ENCODE data around the gene PKN1. TPM values are rescaled to one million over a fixed set of nuclear protein-coding genes. Genes with fewer than 3 reads are reported as not detected.

Gene PKN1
- total and polyA plus RNA-seq, 2 of the 13 experiments (the other 11 are each of a cell fraction or from before 2014, with no cell fraction given) = 45.7 to 54.5 TPM

GRCh38 chr19:14505488-14506239 is 72.6 kb downstream of the PKN1 start (continued):
- no peak for TF ChIP-seq EZH2 (conservative IDR thresholded peaks at IDR 0.05; ENCODE audit: low read depth, low read length)
- TF ChIP-seq ZNF205 (CRISPR knock-in tag; IDR thresholded peaks at IDR 0.05) = no peak
- TF ChIP-seq ZNF501 (CRISPR knock-in tag; IDR thresholded peaks at IDR 0.05) = peak; percentile 49; the same call in 1 of the 2 replicates
- TF ChIP-seq HDAC1 (CRISPR knock-in tag; IDR thresholded peaks at IDR 0.05) = peak; percentile 38; the same call in 1 of the 2 replicates
- TF ChIP-seq, protein P1, sequence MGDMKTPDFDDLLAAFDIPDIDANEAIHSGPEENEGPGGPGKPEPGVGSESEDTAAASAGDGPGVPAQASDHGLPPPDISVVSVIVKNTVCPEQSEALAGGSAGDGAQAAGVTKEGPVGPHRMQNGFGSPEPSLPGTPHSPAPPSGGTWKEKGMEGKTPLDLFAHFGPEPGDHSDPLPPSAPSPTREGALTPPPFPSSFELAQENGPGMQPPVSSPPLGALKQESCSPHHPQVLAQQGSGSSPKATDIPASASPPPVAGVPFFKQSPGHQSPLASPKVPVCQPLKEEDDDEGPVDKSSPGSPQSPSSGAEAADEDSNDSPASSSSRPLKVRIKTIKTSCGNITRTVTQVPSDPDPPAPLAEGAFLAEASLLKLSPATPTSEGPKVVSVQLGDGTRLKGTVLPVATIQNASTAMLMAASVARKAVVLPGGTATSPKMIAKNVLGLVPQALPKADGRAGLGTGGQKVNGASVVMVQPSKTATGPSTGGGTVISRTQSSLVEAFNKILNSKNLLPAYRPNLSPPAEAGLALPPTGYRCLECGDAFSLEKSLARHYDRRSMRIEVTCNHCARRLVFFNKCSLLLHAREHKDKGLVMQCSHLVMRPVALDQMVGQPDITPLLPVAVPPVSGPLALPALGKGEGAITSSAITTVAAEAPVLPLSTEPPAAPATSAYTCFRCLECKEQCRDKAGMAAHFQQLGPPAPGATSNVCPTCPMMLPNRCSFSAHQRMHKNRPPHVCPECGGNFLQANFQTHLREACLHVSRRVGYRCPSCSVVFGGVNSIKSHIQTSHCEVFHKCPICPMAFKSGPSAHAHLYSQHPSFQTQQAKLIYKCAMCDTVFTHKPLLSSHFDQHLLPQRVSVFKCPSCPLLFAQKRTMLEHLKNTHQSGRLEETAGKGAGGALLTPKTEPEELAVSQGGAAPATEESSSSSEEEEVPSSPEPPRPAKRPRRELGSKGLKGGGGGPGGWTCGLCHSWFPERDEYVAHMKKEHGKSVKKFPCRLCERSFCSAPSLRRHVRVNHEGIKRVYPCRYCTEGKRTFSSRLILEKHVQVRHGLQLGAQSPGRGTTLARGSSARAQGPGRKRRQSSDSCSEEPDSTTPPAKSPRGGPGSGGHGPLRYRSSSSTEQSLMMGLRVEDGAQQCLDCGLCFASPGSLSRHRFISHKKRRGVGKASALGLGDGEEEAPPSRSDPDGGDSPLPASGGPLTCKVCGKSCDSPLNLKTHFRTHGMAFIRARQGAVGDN (CRISPR knock-in tag; IDR thresholded peaks at IDR 0.05) = peak; percentile 55
- peak; percentile 34; the same call in 1 of the 2 replicates for TF ChIP-seq PHF21A (CRISPR knock-in tag; IDR thresholded peaks at IDR 0.05)
- peak; percentile 50; the same call in 1 of the 2 replicates for TF ChIP-seq ZBTB10 (CRISPR knock-in tag; IDR thresholded peaks at IDR 0.05; ENCODE audit: borderline replicate concordance)
- TF ChIP-seq, protein P2, sequence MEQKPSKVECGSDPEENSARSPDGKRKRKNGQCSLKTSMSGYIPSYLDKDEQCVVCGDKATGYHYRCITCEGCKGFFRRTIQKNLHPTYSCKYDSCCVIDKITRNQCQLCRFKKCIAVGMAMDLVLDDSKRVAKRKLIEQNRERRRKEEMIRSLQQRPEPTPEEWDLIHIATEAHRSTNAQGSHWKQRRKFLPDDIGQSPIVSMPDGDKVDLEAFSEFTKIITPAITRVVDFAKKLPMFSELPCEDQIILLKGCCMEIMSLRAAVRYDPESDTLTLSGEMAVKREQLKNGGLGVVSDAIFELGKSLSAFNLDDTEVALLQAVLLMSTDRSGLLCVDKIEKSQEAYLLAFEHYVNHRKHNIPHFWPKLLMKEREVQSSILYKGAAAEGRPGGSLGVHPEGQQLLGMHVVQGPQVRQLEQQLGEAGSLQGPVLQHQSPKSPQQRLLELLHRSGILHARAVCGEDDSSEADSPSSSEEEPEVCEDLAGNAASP (CRISPR knock-in tag; IDR thresholded peaks at IDR 0.05; ENCODE audit: borderline replicate concordance) = peak; percentile 40; the same call in 1 of the 2 replicates
- peak; percentile 36; the same call in 1 of the 2 replicates for TF ChIP-seq MIER3 (CRISPR knock-in tag; IDR thresholded peaks at IDR 0.05; ENCODE audit: borderline replicate concordance)
- no peak for TF ChIP-seq NR2F6 (IDR thresholded peaks at IDR 0.05)
- peak; percentile 28; the same call in 1 of the 2 replicates for TF ChIP-seq NR2F6 (CRISPR knock-in tag; IDR thresholded peaks at IDR 0.05)
- no peak for TF ChIP-seq SOX6 (IDR thresholded peaks at IDR 0.05)
- TF ChIP-seq SOX6 (CRISPR knock-in tag; IDR thresholded peaks at IDR 0.05) = peak; percentile 17; the same call in 1 of the 2 replicates
- TF ChIP-seq ZBTB7B (CRISPR knock-in tag; IDR thresholded peaks at IDR 0.05) = peak; percentile 79
- TF ChIP-seq, protein P3, sequence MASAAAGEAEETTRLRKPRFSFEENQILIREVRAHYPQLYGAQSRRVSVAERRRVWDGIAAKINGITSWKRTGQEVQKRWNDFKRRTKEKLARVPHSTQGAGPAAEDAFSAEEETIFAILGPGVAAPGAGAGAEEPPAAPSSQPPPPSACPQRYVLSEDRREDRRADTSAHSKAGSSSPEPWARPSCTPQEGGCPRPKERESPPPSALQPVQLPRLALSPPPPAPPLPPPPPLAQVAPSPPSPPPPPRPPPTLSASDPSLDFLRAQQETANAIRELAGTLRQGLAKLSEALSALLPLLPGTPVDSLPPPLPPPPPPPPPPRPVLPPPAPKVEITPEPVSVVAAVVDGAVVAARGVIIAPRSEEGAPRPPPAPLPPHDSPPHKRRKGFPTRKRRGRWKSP (CRISPR knock-in tag; IDR thresholded peaks at IDR 0.05) = 0 out of 2 replicates have a peak, but pooled peaks have one; percentile 20
- TF ChIP-seq, protein P4, sequence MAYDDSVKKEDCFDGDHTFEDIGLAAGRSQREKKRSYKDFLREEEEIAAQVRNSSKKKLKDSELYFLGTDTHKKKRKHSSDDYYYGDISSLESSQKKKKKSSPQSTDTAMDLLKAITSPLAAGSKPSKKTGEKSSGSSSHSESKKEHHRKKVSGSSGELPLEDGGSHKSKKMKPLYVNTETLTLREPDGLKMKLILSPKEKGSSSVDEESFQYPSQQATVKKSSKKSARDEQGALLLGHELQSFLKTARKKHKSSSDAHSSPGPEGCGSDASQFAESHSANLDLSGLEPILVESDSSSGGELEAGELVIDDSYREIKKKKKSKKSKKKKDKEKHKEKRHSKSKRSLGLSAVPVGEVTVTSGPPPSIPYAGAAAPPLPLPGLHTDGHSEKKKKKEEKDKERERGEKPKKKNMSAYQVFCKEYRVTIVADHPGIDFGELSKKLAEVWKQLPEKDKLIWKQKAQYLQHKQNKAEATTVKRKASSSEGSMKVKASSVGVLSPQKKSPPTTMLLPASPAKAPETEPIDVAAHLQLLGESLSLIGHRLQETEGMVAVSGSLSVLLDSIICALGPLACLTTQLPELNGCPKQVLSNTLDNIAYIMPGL (CRISPR knock-in tag; IDR thresholded peaks at IDR 0.05; ENCODE audit: borderline replicate concordance in 1 of 2, low read depth in 1 of 2) = peak; percentile 66 to 68; a peak in 3 of 4 replicates
- TF ChIP-seq ZNF589 (CRISPR knock-in tag; conservative IDR thresholded peaks at IDR 0.05) = 0 out of 2 replicates have a peak, but pooled peaks have one; percentile 35

All from HepG2 (cell line).